NCI-H226 (cell line): ENCODE data around the gene NUBP1.

Experiments
- DNase-seq: peaks from one replicate; pipeline ENCODE4 v3.0.0-alpha.2; 2015

The NUBP1 gene

GRCh38 chr16:10808850-10809249, 65.2 kb downstream of the NUBP1 start:
- no peak for DNase-seq

- DNase-seq, result no peak
Measured at GRCh38 chr16:10809706-10810105, 66.1 kb downstream of the NUBP1 start.

GRCh38 chr16:10812312-10813098, 68.9 kb downstream of the NUBP1 start:
- no peak for DNase-seq

GRCh38 chr16:10813099-10813455, 69.4 kb downstream of the NUBP1 start:
- no peak for DNase-seq

- no peak for DNase-seq
Measured at GRCh38 chr16:10817514-10817913, 73.9 kb downstream of the NUBP1 start.

- no peak for DNase-seq
Measured at GRCh38 chr16:10817963-10818941, 74.6 kb downstream of the NUBP1 start, which contains the start of gene TVP23A. Gene TVP23A (minus strand): TSS chr16:10818794. CDS start chr16:10818493, 301 bp downstream.
